Transverse colon (tissue), 4 donors: ENCODE data around the gene ETV6. TPM values are rescaled to one million over a fixed set of nuclear protein-coding genes. Genes with fewer than 3 reads are reported as not detected.
A peak's percentile ranks its signal among the peaks of the same experiment; 100 is the strongest.

ENCODE experiments used
- DNase-seq: peaks from one replicate; pipeline ENCODE4 v3.0.0-alpha.2; 2019
- H3K27ac ChIP-seq, 4 donors: fragments of 200-600 bp; sonication (generic); 2 replicates each; pipeline ENCODE4 v1.5.1; 2016 to 2018; ENCODE audit warnings: inconsistent platforms in 4 of 4
- H3K27me3 ChIP-seq: fragments of 200-600 bp; sonication (generic); 2 replicates; pipeline ENCODE4 v1.5.1; 2017; ENCODE audit warnings: inconsistent platforms
- H3K36me3 ChIP-seq, 4 donors: fragments of 200-600 bp; sonication (generic); 2 replicates each; pipeline ENCODE4 v1.5.1; 2017 to 2019; ENCODE audit warnings: inconsistent platforms in 4 of 4
- H3K4me1 ChIP-seq, 4 donors: fragments of 200-600 bp; sonication (generic); 2 replicates each; pipeline ENCODE4 v1.5.1; 2017 to 2020; ENCODE audit warnings: inconsistent platforms in 4 of 4
- H3K4me3 ChIP-seq, 4 donors: fragments of 200-600 bp; sonication (generic); 1 replicate in 1 of 4; 2 replicates in 3 of 4; pipeline versions ENCODE4 v1.5.1 to v1.6.1; 2017 to 2019; ENCODE audit warnings: inconsistent platforms in 4 of 4
- H3K9me3 ChIP-seq, 2 donors: fragments of 200-600 bp; sonication (generic); 2 replicates each; pipeline ENCODE4 v1.5.1; 2017 to 2019; ENCODE audit warnings: inconsistent platforms in 2 of 2
- EP300 ChIP-seq: sonication (generic); formaldehyde crosslinking; IDR thresholded peaks from one replicate; pipeline ENCODE4 v1.6.1; 2017; ENCODE audit warnings: antibody characterized with exemption, low read depth
- POLR2A ChIP-seq: fragments of 450-650 bp; IDR thresholded peaks from one replicate; pipeline ENCODE4 v1.6.1; 2016; ENCODE audit warnings: antibody characterized with exemption, mild to moderate bottlenecking, moderate library complexity
- POLR2AphosphoS5 ChIP-seq, 3 donors: sonication (generic); formaldehyde crosslinking; IDR thresholded peaks; one replicate each; pipeline ENCODE4 v1.6.1; 2016; ENCODE audit warnings: antibody characterized with exemption in 3 of 3
- WGBS, 2 donors: methylation state at CpG; one replicate each; pipeline ENCODE4 v1.1.5; 2018; ENCODE audit warnings: low coverage in 1 of 2; 5-methylcytosine and 5-hydroxymethylcytosine counted together
- in situ Hi-C, 4 donors: fragments of 200-750 bp; cut with MboI; loops; one replicate each; pipeline versions ENCODE4 v1.15.0 to v1.15.1; 2017; ENCODE audit warnings: low sequenced_read_pairs in 3 of 4, low pct_ligation_motif_present in 1 of 4, low pct_unique_long_range_greater_than_20kb in 1 of 4
- intact Hi-C: fragments of 100-400 bp; cut with DNase I; formaldehyde crosslinking; loops from one replicate; pipeline ENCODE4 v1.15.1; 2023; ENCODE audit warnings: low total_unique reads
- total RNA-seq, 4 donors: library from RNA; depleted of rRNA; stranded (reverse); fragments of >200 nt; gene quantifications; one replicate each; pipeline ENCODE4 v1.1.0, GENCODE V29; 2016
- TF ChIP-seq, protein P1 (sequence below), 5 experiments: fragments of 200-600 bp in 3 of 5; fragments of 450-650 bp in 2 of 5; sonication (generic) in 3 of 5; IDR thresholded peaks; 1 replicate in 2 of 5; 2 replicates in 3 of 5; pipeline ENCODE4 v1.5.1; 2016 to 2017; ENCODE audit warnings: antibody characterized with exemption in 5 of 5, inconsistent platforms in 3 of 5, mild to moderate bottlenecking in 2 of 5, moderate library complexity in 1 of 5

Gene ETV6
- total RNA-seq, 4 donors from 2014 or later = 19.9 to 47.9 (median 41.0) TPM

DNA sequence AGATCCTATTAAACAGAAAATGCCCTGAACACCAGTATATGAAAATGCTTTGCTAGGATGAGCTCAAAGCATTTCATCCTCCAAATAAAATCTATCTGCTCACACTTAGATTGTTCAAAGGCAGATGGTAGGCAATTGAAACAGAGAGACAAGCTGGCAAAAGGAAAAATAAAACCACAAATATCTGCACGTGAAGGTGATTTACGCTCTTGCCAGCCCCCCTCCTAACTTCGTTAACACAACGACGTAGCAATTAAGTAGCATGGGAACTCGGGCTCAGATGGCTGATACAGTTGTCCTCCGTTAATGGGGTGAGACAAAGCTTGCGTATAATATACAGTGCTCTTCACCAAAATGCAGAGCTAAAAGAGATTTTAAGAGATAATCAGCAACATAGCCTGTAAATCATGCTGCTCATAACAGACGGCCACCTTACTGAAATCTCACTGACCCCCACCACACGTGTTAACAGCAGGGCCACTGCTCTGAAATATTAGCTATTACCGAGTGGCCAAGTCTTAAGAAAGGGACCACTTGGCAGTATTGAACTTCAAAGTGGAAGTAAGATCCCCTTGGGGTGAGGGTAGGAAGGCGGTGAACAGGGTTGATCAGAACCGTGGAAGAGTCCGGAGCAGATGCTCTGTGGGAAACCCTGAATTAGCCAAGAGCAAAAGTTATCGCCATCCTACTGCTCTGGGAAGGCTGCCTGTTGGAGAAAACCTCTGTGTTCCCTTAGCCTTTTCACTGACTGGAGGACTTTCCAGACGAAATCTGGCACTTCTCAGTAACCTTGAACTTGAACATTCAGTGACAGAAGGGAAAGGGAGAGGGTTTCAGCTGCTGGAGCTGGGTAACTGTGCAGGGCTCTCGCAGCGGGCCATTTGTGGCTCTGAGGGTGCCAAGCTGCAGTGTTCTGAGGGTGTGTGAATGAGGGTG, 23.1 kb downstream of the ETV6 start:
- DNase-seq = no peak
- Histone ChIP-seq H3K4me1 (peaks cover 26 to 78% (median 41%) of the 10 kb centered on the region in 4 donors), H3K4me3 (no peak overlapping the region), H3K27me3 (no peaks in the 10 kb centered on the region), H3K27ac (peak overlapping the region in 3 of 4 donors; percentile 13 to 35 (median 14)), H3K36me3 (no peaks in the 10 kb centered on the region), H3K9me3 (no peaks in the 10 kb centered on the region)
- TF ChIP-seq, protein P1, sequence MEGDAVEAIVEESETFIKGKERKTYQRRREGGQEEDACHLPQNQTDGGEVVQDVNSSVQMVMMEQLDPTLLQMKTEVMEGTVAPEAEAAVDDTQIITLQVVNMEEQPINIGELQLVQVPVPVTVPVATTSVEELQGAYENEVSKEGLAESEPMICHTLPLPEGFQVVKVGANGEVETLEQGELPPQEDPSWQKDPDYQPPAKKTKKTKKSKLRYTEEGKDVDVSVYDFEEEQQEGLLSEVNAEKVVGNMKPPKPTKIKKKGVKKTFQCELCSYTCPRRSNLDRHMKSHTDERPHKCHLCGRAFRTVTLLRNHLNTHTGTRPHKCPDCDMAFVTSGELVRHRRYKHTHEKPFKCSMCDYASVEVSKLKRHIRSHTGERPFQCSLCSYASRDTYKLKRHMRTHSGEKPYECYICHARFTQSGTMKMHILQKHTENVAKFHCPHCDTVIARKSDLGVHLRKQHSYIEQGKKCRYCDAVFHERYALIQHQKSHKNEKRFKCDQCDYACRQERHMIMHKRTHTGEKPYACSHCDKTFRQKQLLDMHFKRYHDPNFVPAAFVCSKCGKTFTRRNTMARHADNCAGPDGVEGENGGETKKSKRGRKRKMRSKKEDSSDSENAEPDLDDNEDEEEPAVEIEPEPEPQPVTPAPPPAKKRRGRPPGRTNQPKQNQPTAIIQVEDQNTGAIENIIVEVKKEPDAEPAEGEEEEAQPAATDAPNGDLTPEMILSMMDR (IDR thresholded peaks at IDR 0.05) = no peak
- no peak for TF ChIP-seq EP300
- no peak for TF ChIP-seq POLR2AphosphoS5 (IDR thresholded peaks at IDR 0.05)
- TF ChIP-seq POLR2A = no peak
- in situ Hi-C loops = no loop called here
- intact Hi-C loops = no loop called here
- 67 to 77% methylated on average over 5 to 18 of the region's 18 CpGs for WGBS, 2 donors

DNA sequence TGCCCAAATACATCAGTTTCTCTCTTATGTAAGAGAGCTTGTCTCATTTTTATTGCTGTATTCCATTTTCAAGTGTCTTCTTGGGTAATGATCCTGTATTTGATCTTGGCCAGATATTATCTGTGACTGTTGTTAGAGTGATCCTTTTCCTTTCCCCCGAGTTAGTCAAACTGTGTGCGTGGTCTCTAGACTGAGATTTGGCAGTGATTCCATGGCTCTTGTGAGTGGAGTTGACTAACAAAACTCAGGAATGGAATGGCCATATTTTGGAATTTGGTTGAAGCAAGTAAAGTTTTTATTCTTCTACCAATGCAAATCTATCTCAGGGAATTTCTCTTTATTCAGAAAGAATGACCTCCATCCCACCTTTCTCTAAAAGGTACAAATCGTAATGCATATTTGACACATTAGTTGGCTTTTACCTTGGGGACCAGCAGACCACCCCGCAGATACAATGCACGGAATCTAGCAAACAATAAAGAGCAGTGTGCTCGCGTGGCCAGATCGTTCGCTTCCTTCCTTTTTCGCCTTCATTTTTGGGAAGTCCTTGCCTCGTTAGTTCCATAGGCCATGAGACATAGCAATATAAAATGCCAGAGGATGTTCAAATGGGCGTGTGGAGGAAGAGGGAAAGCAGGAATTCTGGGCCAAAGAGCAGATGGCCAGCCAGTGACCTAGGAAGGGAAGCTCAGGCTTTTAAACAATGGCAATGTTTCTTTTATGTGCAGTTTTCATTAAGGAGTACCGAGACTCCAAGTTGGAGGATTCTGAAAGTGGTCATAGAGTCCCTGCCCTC, 24.4 kb downstream of the ETV6 start:
- H3K36me3 ChIP-seq = no peaks in the 10 kb centered on the region

DNA sequence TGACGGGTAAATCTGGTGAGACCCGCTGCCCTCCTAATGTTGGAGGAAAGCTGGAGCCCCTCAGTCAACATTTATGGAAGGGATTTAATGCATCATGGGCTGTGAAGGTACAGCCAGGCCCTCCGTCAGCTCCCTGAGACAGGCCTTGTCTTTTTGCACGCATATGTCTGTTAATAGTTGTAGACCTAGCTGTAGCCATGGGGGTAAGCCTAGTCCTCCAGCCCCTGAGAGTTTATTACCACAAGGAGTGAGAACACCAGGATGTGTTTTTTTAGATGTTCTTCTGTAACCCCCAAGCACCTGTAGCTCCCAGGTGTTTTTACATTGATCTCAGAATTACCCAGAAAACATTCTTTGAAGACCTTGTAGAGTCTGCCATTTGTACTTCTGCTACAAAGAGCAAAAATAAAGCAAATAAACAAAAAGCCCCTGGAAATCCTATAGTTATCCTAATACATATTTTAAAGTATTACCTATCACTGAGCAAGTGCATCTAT, 25.5 kb downstream of the ETV6 start:
- peak overlapping the region in 3 of 4 donors; percentile 40 to 47 (median 44) for H3K27ac ChIP-seq
- H3K4me3 ChIP-seq = no peak overlapping the region
- H3K36me3 ChIP-seq = no peaks in the 10 kb centered on the region
- H3K9me3 ChIP-seq = no peaks in the 10 kb centered on the region
- in situ Hi-C loops (no loop called here), intact Hi-C loops (no loop called here)
- WGBS, 2 donors = 60 to 94% methylated on average over 1 to 4 of the region's 4 CpGs
- peaks cover 22 to 86% (median 39%) of the 10 kb centered on the region in 4 donors for H3K4me1 ChIP-seq
- no peaks in the 10 kb centered on the region for H3K27me3 ChIP-seq
- TF ChIP-seq POLR2A (no peak), EP300 (no peak), POLR2AphosphoS5 (IDR thresholded peaks at IDR 0.05) (no peak)
- TF ChIP-seq, protein P1 (IDR thresholded peaks at IDR 0.05) = no peak
- no peak for DNase-seq

More for the DNA sequence above, 24.4 kb downstream of the ETV6 start:
- peaks cover 22 to 87% (median 40%) of the 10 kb centered on the region in 4 donors for H3K4me1 ChIP-seq
- H3K27me3 ChIP-seq = no peaks in the 10 kb centered on the region
- DNase-seq = no peak
- intact Hi-C loops (no loop called here), in situ Hi-C loops (no loop called here)
- H3K27ac ChIP-seq = peak overlapping the region; percentile 1 to 36 (median 16)
- 72 to 75% methylated on average over 12 to 13 of the region's 13 CpGs for whole genome bisulfite sequencing, 2 donors
- no peak overlapping the region for H3K4me3 ChIP-seq
- TF ChIP-seq POLR2A = no peak
- TF ChIP-seq EP300 = no peak
- TF ChIP-seq, protein P1 (IDR thresholded peaks at IDR 0.05) = no peak
- TF ChIP-seq POLR2AphosphoS5 (IDR thresholded peaks at IDR 0.05) = no peak
- H3K9me3 ChIP-seq = no peaks in the 10 kb centered on the region

DNA sequence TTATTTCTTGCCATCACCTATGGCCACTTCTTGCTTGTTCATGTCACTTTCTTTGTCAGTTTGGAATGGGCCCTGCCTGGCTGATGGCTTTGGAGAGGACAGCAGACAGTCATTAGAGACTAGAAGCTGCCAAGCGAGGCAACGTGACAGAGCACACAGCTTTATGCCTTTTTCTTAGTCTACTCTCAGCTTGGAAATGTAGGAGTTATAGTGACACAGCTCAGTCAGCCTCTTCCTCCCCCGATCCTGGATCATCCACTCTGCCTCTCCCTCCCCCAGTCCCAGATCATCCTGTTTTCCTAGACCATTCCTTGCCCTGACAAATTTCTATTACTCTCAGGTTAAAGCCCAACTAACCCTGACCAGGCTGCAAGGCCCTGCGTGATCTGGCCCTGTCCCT, 26.6 kb downstream of the ETV6 start:
- Histone ChIP-seq H3K27me3 (no peaks in the 10 kb centered on the region), H3K36me3 (no peaks in the 10 kb centered on the region), H3K4me1 (peaks cover 22 to 87% (median 39%) of the 10 kb centered on the region in 4 donors), H3K9me3 (no peaks in the 10 kb centered on the region), H3K27ac (no peak overlapping the region), H3K4me3 (no peak overlapping the region)
- intact Hi-C loops = no loop called here
- in situ Hi-C loops = no loop called here
- DNase-seq = no peak
- WGBS, 2 donors = 77 to 100% methylated on average over 1 to 4 of the region's 4 CpGs
- TF ChIP-seq POLR2A (no peak), EP300 (no peak)
